HK-2 (cell line): Measurements from ENCODE around the gene RTL1.
A peak's percentile ranks its signal among the peaks of the same experiment; 100 is the strongest.

Experiments used
- DNase-seq: peaks from one replicate; pipeline ENCODE4 v3.0.0-alpha.2; 2018; ENCODE audit not compliant: unreplicated experiment

The RTL1 gene

GRCh38 chr14:100851586-100851916, 52.0 kb downstream of the RTL1 start:
- no peak for DNase-seq

GRCh38 chr14:100850841-100851585, 52.5 kb downstream of the RTL1 start:
- DNase-seq = peak; percentile 77

- DNase-seq = no peak
These were observed 54.3 kb downstream of the RTL1 start for GRCh38 chr14:100849115-100849781.

GRCh38 chr14:100846309-100846859, 57.1 kb downstream of the RTL1 start:
- no peak for DNase-seq

GRCh38 chr14:100845341-100845740, 58.2 kb downstream of the RTL1 start:
- no peak for DNase-seq

- no peak for DNase-seq
These were observed 58.7 kb downstream of the RTL1 start for GRCh38 chr14:100844846-100845245.

GRCh38 chr14:100844421-100844820, 59.1 kb downstream of the RTL1 start:
- no peak for DNase-seq

- DNase-seq = no peak
These were observed 59.5 kb downstream of the RTL1 start for GRCh38 chr14:100844082-100844408.

- no peak for DNase-seq
These were observed 60.7 kb downstream of the RTL1 start for GRCh38 chr14:100842799-100843198.

- no peak for DNase-seq
These were observed 61.6 kb downstream of the RTL1 start for GRCh38 chr14:100841761-100842403.

- DNase-seq = no peak
These were observed 62.3 kb downstream of the RTL1 start for GRCh38 chr14:100841066-100841760.

GRCh38 chr14:100840286-100841065, 63.0 kb downstream of the RTL1 start:
- no peak for DNase-seq

GRCh38 chr14:100839681-100840111, 63.8 kb downstream of the RTL1 start:
- DNase-seq = no peak

- no peak for DNase-seq
These were observed 64.3 kb downstream of the RTL1 start for GRCh38 chr14:100839315-100839585.

- DNase-seq = no peak
These were observed 64.8 kb downstream of the RTL1 start for GRCh38 chr14:100838493-100839314.

- DNase-seq = no peak
These were observed 65.6 kb downstream of the RTL1 start for GRCh38 chr14:100837805-100838350.

GRCh38 chr14:100836941-100837804, 66.3 kb downstream of the RTL1 start:
- DNase-seq = no peak

GRCh38 chr14:100836311-100836805, 67.2 kb downstream of the RTL1 start:
- no peak for DNase-seq

GRCh38 chr14:100835548-100836310, 67.8 kb downstream of the RTL1 start:
- no peak for DNase-seq
